ENCODE results near the gene RFX7.
A peak's percentile ranks its signal among the peaks of the same experiment; 100 is the strongest.

Gene RFX7

GRCh38 chr15:56251315-56252095, 7.8 kb upstream of the RFX7 start:
- no peak overlapping the region for H3K4me3 Mint-ChIP-seq
- peaks cover 42% of the 10 kb centered on the region for H3K27me3 Mint-ChIP-seq
- no peak overlapping the region for H3K27ac Mint-ChIP-seq (ENCODE audit: low read depth)
- H3K4me1 Mint-ChIP-seq, result no peaks in the 10 kb centered on the region
- ATAC-seq (replicated peaks; ENCODE audit: extremely low read depth, poor library complexity, severe bottlenecking), result no peak
- no peaks in the 10 kb centered on the region for H3K9me3 Mint-ChIP-seq
- peaks cover 3% of the 10 kb centered on the region for H3K36me3 Mint-ChIP-seq (ENCODE audit: insufficient read depth)
- no peak for DNase-seq (ENCODE audit: low spot score in 2 of 2)

GRCh38 chr15:56250626-56251025, 6.9 kb upstream of the RFX7 start:
- Mint-ChIP-seq H3K36me3 (ENCODE audit: insufficient read depth) (peaks cover 3% of the 10 kb centered on the region), H3K9me3 (no peaks in the 10 kb centered on the region), H3K4me1 (peaks cover 7% of the 10 kb centered on the region), H3K4me3 (no peak overlapping the region), H3K27me3 (peaks cover 33% of the 10 kb centered on the region), H3K27ac (ENCODE audit: low read depth) (no peak overlapping the region)
- DNase-seq (ENCODE audit: low spot score in 2 of 2) (no peak), ATAC-seq (replicated peaks; ENCODE audit: extremely low read depth, poor library complexity, severe bottlenecking) (no peak)

- peaks cover 8% of the 10 kb centered on the region for H3K36me3 Mint-ChIP-seq (ENCODE audit: insufficient read depth)
- DNase-seq (ENCODE audit: low spot score in 2 of 2), result no peak
- H3K27ac Mint-ChIP-seq (ENCODE audit: low read depth), result no peak overlapping the region
- peaks cover 21% of the 10 kb centered on the region for H3K4me1 Mint-ChIP-seq
- no peak for ATAC-seq (replicated peaks; ENCODE audit: extremely low read depth, poor library complexity, severe bottlenecking)
- H3K4me3 Mint-ChIP-seq, result no peak overlapping the region
- H3K9me3 Mint-ChIP-seq, result no peaks in the 10 kb centered on the region
- H3K27me3 Mint-ChIP-seq, result peaks cover 22% of the 10 kb centered on the region
These were observed 5.4 kb upstream of the RFX7 start for GRCh38 chr15:56249092-56249491.

DNA sequence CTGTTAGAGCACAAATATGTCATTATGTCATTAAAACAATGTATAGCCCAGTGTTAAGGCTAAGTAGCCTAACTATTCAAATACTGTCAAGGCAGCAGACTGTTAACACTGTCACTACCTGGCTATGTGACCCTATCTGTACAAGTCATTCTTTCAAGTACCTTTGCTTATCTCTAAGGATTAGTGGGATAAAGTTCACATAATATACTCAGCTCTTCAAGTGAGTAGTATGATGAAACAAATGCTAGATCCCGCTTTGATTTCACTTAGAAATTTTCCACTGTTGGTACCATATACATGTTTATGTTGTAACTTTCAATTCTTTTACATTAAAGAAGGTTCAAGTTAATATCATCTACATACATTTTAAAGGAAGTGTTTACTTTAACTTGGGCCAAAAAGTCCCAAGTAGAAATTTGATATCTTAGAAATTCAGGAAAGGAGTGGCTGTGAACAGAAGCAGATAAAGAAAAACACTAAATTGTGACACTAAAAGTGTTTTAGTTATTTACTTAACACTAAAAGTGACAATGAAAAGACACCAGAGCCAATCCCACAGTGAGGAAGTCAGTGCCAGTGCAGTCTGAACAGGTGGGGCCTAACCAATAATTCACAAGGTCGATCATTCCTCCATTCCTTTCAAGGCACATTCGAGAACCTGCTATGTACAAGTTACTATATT, 4.8 kb upstream of the RFX7 start:
- Mint-ChIP-seq H3K4me3 (no peak overlapping the region), H3K4me1 (peaks cover 23% of the 10 kb centered on the region), H3K27ac (ENCODE audit: low read depth) (no peak overlapping the region), H3K36me3 (ENCODE audit: insufficient read depth) (peaks cover 10% of the 10 kb centered on the region), H3K9me3 (no peaks in the 10 kb centered on the region), H3K27me3 (peaks cover 16% of the 10 kb centered on the region)
- DNase-seq (ENCODE audit: low spot score in 2 of 2) (no peak), ATAC-seq (replicated peaks; ENCODE audit: extremely low read depth, poor library complexity, severe bottlenecking) (no peak)

- H3K4me3 Mint-ChIP-seq, result no peak overlapping the region
- no peak overlapping the region for H3K27ac Mint-ChIP-seq (ENCODE audit: low read depth)
- H3K36me3 Mint-ChIP-seq (ENCODE audit: insufficient read depth), result peaks cover 12% of the 10 kb centered on the region
- no peak for DNase-seq (ENCODE audit: low spot score in 2 of 2)
- H3K9me3 Mint-ChIP-seq, result no peaks in the 10 kb centered on the region
- H3K4me1 Mint-ChIP-seq, result peaks cover 23% of the 10 kb centered on the region
- peaks cover 8% of the 10 kb centered on the region for H3K27me3 Mint-ChIP-seq
- ATAC-seq (replicated peaks; ENCODE audit: extremely low read depth, poor library complexity, severe bottlenecking), result no peak
These were observed 3.6 kb upstream of the RFX7 start for GRCh38 chr15:56247266-56247665.

GRCh38 chr15:56245871-56246814, 2.5 kb upstream of the RFX7 start:
- DNase-seq (ENCODE audit: low spot score in 2 of 2), result peak; percentile 76 to 77
- H3K36me3 Mint-ChIP-seq (ENCODE audit: insufficient read depth), result peaks cover 13% of the 10 kb centered on the region
- no peaks in the 10 kb centered on the region for H3K9me3 Mint-ChIP-seq
- H3K4me1 Mint-ChIP-seq, result peaks cover 28% of the 10 kb centered on the region
- H3K27me3 Mint-ChIP-seq, result peaks cover 4% of the 10 kb centered on the region
- peak overlapping the region; percentile 77 for H3K27ac Mint-ChIP-seq (ENCODE audit: low read depth)
- peak; percentile 73 for ATAC-seq (replicated peaks; ENCODE audit: extremely low read depth, poor library complexity, severe bottlenecking)
- H3K4me3 Mint-ChIP-seq, result peak overlapping the region; percentile 88

DNA sequence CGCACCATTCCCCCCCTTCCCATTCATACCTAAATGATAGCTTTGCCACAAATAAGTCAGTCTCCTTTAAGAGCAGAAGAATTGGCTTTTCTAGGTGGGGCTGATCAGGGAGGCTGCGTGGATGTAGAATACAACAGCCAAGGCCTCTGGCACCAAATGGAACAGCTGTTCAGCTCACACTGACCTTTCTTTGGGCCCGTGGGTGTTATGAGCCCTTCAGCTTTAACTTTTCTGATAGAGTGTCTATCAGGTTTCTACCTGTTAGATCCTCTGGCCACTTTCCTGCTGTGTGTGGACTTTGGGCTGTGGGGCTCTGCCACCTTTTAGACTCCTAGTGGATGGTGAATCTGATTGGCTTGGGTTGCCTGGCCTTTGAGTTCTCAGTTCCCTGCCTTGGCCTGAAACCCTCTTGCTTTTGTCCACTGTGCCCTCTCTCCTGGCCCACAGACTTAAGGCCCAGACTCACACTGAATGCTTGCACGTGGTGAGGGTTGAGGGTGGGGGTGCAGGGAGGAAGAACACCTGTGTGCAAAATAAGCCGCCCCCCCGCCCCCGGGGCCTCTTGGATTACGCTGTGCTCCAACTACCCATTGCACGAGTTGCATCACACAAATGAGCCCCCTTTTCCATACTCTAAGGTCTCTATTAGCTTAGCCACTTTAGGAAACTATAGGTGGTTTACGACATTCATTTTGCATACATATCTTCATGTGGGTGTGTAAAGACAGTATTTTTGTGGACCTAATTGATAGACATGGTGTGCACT, 1.3 kb upstream of the RFX7 start:
- no peaks in the 10 kb centered on the region for H3K9me3 Mint-ChIP-seq
- no peaks in the 10 kb centered on the region for H3K27me3 Mint-ChIP-seq
- peaks cover 13% of the 10 kb centered on the region for H3K36me3 Mint-ChIP-seq (ENCODE audit: insufficient read depth)
- peak overlapping the region; percentile 88 for H3K4me3 Mint-ChIP-seq
- ATAC-seq (replicated peaks; ENCODE audit: extremely low read depth, poor library complexity, severe bottlenecking), result no peak
- no peak for DNase-seq (ENCODE audit: low spot score in 2 of 2)
- peak overlapping the region; percentile 77 for H3K27ac Mint-ChIP-seq (ENCODE audit: low read depth)
- H3K4me1 Mint-ChIP-seq, result peaks cover 28% of the 10 kb centered on the region

DNA sequence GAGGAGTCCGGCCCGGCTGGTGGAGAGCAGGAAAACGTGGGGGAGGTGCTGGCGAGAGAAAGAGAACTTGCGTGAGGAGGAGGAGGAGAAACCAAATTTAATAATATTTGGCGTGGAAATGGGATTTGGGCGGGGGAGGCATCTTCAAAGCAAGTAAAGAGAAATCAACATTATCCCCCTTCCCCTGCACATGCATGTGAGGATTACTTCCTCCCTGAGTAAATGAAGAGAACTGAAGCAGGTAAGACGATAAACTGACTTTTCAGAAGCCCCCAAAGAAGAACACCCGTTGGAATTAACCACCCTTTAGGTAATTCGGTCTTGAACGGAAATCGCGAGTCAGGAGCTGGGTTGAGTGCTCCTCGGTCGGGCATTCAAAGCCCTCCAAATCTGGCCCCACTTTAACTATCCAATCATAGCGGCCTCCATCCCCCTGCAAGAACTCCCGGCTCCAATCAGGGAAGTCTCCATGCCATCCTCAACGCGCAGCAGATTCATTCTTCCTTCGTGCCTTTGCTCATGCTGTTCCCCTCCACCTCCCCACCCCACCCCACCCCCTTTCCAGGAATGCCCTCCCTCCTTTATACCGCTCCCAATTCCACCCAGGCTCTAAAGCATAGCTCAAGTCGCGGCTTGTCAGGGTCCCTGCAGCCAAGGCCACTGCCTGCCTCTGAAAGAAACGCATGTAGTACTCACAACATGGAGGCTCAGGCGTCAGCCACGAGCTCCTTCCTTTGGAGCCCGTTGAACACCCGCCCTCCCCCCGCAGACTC, 545 bp upstream of the RFX7 start:
- DNase-seq (ENCODE audit: low spot score in 2 of 2) (no peak), ATAC-seq (replicated peaks; ENCODE audit: extremely low read depth, poor library complexity, severe bottlenecking) (no peak)
- peak overlapping the region; percentile 77 for H3K27ac Mint-ChIP-seq (ENCODE audit: low read depth)
- H3K36me3 Mint-ChIP-seq (ENCODE audit: insufficient read depth), result peaks cover 13% of the 10 kb centered on the region
- peak overlapping the region; percentile 88 for H3K4me3 Mint-ChIP-seq
- H3K27me3 Mint-ChIP-seq, result no peaks in the 10 kb centered on the region
- H3K4me1 Mint-ChIP-seq, result peaks cover 33% of the 10 kb centered on the region
- H3K9me3 Mint-ChIP-seq, result no peaks in the 10 kb centered on the region

DNA sequence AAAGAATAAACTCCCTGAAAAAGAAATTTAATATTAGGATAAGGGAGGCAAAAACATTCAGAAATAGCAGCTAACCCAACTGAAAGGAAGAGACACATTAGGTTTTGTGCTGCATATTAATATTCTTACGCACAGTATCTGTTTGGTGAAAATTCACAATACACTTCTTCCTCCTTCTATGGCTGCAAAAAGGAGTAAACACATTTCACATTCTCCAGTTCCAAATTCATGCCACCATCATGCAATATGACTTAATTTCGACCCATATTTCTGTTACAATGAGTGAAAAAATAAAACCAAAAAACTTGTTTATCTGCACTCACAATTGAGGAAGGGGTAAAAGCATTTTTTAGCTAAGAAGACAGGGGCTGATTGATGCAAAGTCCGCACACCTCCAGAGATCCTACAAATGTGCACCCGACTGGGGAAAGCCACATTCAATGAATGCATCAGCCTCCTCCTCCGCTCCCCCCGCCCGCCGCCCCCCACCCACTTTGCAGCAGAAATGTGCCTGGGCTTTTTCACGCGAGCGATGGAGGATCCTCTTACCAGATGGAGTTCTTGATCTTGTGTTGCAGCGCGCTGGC, 1.0 kb downstream of the RFX7 start:
- Mint-ChIP-seq H3K27ac (ENCODE audit: low read depth) (peak overlapping the region; percentile 58), H3K4me1 (peaks cover 39% of the 10 kb centered on the region), H3K27me3 (no peaks in the 10 kb centered on the region), H3K9me3 (no peaks in the 10 kb centered on the region), H3K36me3 (ENCODE audit: insufficient read depth) (peaks cover 15% of the 10 kb centered on the region), H3K4me3 (peak overlapping the region; percentile 88)
- DNase-seq (ENCODE audit: low spot score in 2 of 2) (no peak), ATAC-seq (replicated peaks; ENCODE audit: extremely low read depth, poor library complexity, severe bottlenecking) (no peak)

GRCh38 chr15:56241374-56242105, 2.1 kb downstream of the RFX7 start:
- Mint-ChIP-seq H3K9me3 (no peaks in the 10 kb centered on the region), H3K4me3 (peak overlapping the region; percentile 48), H3K27me3 (no peaks in the 10 kb centered on the region), H3K36me3 (ENCODE audit: insufficient read depth) (peaks cover 15% of the 10 kb centered on the region), H3K4me1 (peaks cover 50% of the 10 kb centered on the region), H3K27ac (ENCODE audit: low read depth) (peak overlapping the region; percentile 83)
- no peak for ATAC-seq (replicated peaks; ENCODE audit: extremely low read depth, poor library complexity, severe bottlenecking)
- DNase-seq (ENCODE audit: low spot score in 2 of 2), result no peak

- Mint-ChIP-seq H3K4me3 (no peak overlapping the region), H3K27ac (ENCODE audit: low read depth) (no peak overlapping the region), H3K4me1 (peaks cover 47% of the 10 kb centered on the region), H3K9me3 (no peaks in the 10 kb centered on the region), H3K27me3 (no peaks in the 10 kb centered on the region), H3K36me3 (ENCODE audit: insufficient read depth) (peaks cover 13% of the 10 kb centered on the region)
- ATAC-seq (replicated peaks; ENCODE audit: extremely low read depth, poor library complexity, severe bottlenecking), result no peak
- no peak for DNase-seq (ENCODE audit: low spot score in 2 of 2)
These were observed 3.3 kb downstream of the RFX7 start for GRCh38 chr15:56240390-56240789.
